ENCODE measurements around the gene TMEM175.

The TMEM175 gene

DNA sequence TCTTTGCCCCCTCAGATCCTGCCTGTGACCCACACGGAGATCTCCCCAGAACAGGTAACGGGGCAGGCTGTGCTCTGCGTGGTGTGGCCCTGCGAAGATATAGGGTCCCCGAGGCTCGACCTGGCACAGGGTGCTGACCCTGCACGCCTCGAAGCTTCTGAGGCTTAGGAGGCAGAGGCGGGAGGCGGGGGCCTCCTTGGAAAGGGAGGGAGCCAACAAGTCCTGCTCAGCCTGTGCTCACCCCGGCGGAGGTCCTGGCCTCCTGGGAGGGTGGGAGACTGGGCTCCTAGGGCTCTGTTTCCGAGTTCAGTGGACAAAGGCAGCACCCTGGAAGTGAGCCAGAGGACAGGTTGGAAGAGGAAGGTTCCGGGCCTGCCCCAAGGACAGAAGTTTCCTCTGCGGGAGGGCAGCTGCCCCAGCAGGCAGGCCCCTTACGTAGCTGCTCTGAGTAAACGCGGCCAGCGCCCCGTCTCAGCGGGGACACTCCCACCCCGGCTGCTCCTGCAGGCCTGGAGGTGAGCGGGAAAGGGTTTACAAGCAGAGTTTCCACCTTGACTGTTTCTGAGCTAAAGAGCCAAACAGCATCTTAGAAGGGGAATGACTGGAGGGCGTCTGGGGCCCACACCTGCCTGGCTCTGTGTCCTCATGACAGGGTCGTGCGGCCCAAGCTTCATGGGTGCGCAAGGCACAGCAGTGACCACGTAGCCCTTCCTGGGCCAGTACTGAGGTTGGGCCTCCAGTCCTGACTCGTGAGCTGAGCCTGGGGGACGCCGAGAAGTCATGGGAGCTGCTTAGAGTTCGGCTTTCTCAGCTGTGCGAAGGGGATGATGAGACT is 16.1 kb downstream of the TMEM175 start:
- DNase-seq, result no peak

DNA sequence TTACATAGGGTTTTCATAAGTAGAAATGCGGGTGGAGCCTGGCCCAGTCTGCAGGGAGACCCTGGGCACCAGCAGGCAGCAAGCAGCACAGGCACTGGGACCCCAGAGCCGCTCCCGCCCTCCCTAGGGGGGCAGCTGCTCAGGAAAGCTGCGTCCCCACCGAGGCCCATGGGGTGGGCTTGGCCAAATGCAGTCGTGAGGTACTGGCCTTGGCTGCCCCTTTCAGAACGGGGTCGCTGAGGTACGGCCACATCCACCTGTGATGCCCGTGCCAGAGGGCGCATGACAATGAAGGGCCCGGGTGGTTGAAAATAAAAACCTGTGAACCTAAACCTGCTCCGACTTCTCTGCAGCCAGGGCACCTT is 16.7 kb downstream of the TMEM175 start:
- no peak for DNase-seq

DNA sequence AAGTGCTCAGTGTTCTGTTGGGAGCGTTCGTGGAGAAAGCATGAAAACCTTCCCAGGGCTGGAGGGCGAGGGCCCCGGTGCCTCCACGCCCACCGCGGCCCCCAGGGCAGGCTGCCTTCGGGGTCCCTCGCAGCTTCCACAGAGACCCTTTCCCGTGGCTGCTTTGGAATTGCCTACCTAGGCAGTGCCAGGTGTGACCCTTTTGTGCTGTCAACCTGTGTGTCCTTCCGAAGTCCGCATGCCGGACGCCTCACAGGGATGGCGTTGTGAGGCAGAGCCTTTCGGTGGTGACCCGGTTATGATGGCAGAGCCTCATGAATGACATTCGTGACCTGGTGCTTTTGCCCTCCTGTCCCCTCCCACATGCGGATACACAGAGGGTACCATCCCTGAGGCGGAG is 17.4 kb downstream of the TMEM175 start:
- no peak for DNase-seq

- no peak for DNase-seq
Observed at GRCh38 chr4:950136-951020, 18.1 kb downstream of the TMEM175 start.

- DNase-seq, result no peak
Observed at GRCh38 chr4:951186-951585, 18.9 kb downstream of the TMEM175 start.

GRCh38 chr4:951594-952468 is 19.6 kb downstream of the TMEM175 start:
- no peak for DNase-seq

GRCh38 chr4:952881-953573 is 20.8 kb downstream of the TMEM175 start:
- no peak for DNase-seq

- DNase-seq, result no peak
Observed at GRCh38 chr4:953574-953915, 21.3 kb downstream of the TMEM175 start.

DNA sequence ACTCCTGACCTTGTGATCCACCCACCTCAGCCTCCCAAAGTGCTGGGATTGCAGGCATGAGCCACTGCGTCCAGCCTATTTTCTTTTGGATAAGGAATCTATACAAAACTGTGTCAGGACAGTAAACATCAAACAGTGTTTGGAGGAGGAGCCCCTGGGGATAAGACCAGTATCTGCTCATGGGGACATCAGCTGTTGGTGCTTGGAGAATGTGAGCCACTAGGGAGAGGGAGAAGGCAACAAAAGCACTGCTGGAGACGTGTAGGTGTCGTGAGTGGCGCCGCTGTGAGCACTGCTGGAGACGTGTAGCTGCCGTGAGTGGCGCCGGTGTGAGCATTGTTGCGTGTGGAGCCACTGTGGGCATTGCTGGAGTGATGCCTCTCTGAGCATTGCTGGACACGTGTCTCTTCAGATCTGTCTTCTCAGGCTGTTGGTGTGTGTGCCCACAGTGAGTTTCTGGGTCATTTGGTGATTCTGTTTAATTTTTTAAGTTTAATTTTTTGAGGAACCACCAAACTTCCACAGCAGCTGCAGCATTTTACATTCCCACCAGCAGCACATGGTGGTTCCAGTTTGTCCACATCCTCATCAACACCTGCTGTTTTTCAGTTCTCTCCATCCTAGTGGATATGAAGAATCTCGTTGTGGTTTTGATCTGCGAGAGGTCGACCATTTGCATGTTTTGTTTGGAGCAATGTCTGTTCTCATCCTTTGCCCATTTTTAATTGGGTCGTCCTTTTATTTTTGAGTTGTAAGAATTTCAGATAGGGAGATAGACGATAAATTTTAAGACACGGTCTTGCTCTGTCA is 22.2 kb downstream of the TMEM175 start:
- no peak for DNase-seq

DNA sequence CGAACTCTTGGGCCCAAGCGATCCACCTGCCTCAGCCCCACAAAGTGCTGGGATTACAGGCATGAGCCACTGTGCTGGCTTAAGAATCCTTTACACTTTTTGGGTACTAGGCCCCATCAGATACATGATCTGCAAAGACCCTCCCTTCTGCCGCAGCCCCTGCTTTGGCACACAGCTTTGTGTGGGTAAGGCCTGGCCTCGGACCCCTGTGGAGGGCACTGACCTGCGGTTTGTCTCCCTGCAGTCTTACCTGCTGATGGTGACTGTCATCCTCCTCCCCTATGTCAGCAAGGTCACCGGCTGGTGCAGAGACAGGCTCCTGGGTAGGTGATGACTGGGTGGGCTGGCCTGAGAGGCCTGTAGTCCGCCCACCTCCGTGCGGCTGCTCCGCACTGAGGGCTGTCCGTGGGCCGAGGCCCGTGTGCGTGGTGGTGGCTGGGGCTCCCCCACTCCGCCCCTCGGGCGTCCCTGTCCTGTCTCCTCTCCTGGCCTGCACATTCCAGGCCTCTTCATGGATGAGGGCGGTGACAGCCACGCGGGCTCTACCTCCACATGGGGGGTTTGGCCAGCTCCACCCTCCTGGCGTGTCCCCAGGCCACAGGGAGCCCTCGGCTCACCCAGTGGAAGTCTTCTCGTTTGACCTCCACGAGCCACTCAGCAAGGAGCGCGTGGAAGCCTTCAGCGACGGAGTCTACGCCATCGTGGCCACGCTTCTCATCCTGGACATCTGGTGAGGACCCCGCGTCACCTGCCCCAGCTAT is 23.1 kb downstream of the TMEM175 start:
- no peak for DNase-seq

DNA sequence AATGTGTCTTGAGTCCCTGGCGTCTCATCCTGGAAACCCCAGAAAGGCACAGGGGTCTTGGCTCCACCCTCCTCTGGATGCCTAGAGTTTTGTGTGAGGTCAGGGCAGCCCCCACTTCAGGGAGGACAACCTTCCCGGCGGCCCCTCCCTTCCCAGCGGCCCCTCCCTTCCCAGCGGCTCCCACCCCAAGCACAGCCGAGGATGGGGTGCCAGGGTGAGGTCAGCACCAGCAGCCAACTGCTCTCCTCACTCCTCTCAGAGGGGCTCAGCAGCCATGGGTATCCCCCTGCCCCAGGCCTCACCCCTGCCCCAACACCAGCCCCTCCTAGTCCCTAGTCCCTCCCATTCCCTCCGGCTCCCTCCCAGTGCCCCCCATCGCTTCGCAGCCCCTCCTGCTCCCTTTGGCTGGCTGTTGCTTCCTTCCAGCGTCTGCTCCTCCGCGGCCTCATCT is 23.7 kb downstream of the TMEM175 start:
- DNase-seq, result no peak

DNA sequence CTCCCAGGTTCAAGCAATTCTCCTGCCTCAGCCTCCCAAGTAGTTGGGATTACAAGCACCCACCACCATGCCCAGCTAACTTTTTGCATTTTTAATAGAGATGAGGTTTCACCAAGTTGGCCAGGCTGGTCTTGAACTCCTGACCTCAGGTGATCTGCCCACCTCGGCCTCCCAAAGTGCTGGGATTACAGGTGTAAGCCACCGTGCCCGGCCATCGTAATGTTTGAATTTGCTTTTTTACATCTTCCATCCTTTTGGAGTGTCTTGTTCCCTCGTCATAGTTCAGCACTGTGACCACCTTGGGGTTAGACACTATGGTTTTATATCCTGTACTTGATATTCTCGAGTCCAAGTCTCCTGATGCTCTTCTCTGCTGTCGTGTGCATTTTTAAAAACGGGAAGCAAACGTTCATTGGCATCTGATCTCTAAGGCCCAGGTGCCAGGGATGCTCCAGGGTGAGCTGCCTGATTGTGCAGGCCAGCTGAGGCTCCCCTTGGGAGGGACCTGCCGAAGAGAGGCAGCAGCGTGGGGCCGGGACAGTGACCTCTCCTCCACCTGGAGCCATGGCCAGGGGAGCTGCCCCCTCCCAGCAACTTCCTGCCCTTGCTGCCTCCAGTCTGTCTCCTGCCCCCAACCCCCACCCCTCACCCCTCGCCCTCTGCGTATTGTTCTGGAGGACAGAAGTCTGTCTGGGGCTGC is 24.4 kb downstream of the TMEM175 start:
- no peak for DNase-seq

- no peak for DNase-seq
Observed at GRCh38 chr4:957231-957580, 24.9 kb downstream of the TMEM175 start.

- DNase-seq, result no peak
Observed at GRCh38 chr4:957581-958313, 25.5 kb downstream of the TMEM175 start.

DNA sequence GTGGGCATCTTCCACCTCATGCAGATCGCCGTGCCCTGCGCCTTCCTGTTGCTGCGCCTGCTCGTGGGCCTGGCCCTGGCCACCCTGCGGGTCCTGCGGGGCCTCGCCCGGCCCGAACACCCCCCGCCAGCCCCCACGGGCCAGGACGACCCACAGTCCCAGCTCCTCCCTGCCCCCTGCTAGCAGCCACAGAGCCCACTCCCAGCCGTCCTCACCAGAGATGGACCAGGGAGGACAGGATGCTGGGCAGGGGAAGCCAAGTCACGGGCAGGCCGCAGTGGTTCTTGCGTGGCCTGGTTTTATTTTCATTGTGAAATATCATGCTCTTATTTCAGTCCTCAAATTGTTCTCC is 26.0 kb downstream of the TMEM175 start:
- DNase-seq, result no peak

DNA sequence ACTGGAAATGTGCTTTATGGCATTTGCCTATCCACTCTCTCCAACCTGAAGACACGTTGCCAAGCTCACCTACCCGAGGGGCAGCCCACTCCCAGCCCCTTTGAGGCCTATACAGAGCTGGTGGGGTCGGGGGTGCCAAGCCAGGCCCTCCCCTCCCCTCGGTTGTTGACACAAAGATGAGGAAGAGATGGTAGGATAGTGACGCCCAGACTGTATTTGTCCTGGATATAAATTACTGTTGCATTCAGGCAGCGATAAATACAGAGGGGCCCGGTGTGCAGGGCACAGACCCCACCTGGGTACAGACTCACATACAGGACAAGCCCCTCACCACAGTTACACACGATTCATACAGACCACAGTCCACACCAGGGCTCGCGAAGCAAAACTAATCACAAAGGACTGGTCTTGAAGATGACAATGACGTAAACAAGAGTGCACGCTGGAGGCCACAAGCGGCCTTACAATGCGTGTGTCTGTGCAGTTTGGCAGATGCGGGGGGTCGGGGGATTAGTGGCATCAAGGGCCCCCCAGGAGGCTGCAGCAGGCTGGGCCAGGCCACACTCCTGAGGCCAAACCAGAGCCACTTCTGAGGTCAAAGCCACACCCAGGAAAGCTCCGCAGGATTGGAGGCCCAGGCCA is 26.6 kb downstream of the TMEM175 start:
- no peak for DNase-seq

GRCh38 chr4:959338-960139 is 27.3 kb downstream of the TMEM175 start:
- DNase-seq, result no peak

- no peak for DNase-seq
Observed at GRCh38 chr4:960140-960635, 27.9 kb downstream of the TMEM175 start.

Measured in NCI-H526 treated with DMSO at 0.1 percent for 48 hours (cell line).